ENCODE measurements around the gene AMPD3.

Gene AMPD3

DNA sequence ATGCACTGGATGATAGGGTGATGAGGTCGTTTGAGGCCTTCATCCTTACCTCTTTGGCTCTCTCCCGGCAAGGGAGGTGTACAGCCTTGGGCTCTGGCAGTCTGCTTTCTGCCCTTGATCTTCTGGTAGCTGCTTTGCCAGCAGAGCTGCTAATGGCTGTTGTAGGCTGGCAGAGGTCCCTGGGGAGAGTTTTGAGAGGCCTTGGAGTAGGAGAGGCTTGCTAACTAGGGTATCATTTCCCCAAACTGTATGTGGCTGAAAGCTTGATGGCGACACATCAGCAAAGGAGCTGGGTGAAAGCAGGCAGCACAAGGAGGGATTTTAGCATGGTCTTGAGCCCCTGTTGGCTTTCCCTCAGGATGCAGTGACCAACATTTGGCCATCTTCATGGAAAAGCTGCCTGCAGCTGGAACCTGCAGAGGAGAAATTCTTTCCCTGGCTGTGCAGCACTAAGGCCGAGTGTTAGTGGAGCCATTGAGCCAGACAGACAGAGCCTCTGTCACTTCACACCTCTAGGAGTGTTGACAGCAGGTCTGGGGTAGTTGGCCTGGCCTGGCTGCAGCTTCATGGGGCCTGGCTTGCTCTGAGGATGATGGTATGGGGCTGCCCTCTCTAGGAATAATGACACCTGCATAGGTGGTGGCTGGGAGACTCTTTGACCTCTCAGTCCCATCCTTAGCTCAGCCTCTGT is 3.5 kb upstream of the AMPD3 start:
- H3K4me3 ChIP-seq: no peak overlapping the region
- DNase-seq (ENCODE audit: low read depth, low spot score): no peak

DNA sequence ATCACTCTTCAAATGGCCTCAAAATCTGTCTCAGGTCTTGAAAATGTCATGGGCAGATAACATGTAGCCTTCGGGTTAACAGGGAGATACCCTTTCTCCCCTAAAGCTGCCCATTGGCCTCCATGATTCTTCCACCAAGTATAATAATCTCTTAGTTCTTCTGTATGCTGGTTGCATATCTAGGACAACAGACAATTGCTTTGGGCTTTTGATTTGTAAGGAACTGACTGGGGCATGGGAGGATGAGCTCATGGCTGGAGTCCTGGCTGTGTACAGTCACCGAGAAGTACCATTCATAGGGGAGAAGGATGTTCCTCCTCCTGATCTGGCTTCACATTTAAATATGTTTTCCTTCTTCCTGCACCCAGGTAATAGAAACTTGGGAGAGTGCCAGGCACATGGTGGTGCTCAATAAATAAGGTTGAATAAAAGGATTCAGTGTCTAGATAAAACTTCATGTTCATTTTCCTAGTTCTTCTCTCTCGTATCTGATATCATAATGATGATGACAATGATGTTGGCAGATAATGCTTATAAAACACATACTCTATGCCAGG is 2.8 kb upstream of the AMPD3 start:
- DNase-seq (ENCODE audit: low read depth, low spot score): no peak
- H3K4me3 ChIP-seq: no peak overlapping the region
- TF ChIP-seq POLR2AphosphoS5 (IDR thresholded peaks at IDR 0.05; ENCODE audit: borderline replicate concordance, low read depth, low read length): no peak
- no peak for TF ChIP-seq FOXP2 (optimal IDR thresholded peaks at IDR 0.05; ENCODE audit: control extremely low read depth, extremely low read length, insufficient read depth)
- no peak for TF ChIP-seq EZH2 (IDR thresholded peaks at IDR 0.05)
- no peaks in the 10 kb centered on the region for H3K9me3 ChIP-seq (ENCODE audit: low read depth, low read length)
- no peak overlapping the region for H3K27ac ChIP-seq
- H3K9ac ChIP-seq (ENCODE audit: insufficient read length): no peak overlapping the region
- no peaks in the 10 kb centered on the region for H3K36me3 ChIP-seq (ENCODE audit: insufficient read depth, low read length)

More for the DNA sequence above, 3.5 kb upstream of the AMPD3 start:
- H3K27ac ChIP-seq: no peak overlapping the region
- no peaks in the 10 kb centered on the region for H3K9me3 ChIP-seq (ENCODE audit: low read depth, low read length)
- TF ChIP-seq EZH2 (IDR thresholded peaks at IDR 0.05) (no peak), POLR2AphosphoS5 (IDR thresholded peaks at IDR 0.05; ENCODE audit: borderline replicate concordance, low read depth, low read length) (no peak), FOXP2 (optimal IDR thresholded peaks at IDR 0.05; ENCODE audit: control extremely low read depth, extremely low read length, insufficient read depth) (no peak)
- no peaks in the 10 kb centered on the region for H3K36me3 ChIP-seq (ENCODE audit: insufficient read depth, low read length)
- no peak overlapping the region for H3K9ac ChIP-seq (ENCODE audit: insufficient read length)

DNA sequence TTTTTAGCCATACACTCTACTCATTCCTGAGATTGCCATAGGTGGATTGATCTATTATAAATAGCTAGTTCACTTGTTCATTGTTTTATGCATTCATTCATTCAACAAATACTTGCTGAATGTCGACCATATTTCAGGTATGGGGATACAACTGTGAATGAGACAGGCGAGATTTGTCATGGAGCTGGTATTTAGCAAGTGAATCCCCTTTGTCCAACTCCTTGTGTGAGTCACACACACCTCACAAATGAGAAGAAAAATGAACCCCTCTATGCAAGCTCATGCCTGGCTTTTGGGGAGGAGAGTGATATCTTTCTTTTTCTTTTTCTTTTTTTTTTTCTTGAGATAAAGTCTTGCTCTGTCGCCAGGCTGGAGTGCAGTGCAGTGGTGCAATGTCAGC is 1.8 kb upstream of the AMPD3 start:
- no peak overlapping the region for H3K4me3 ChIP-seq
- no peak overlapping the region for H3K27ac ChIP-seq
- DNase-seq (ENCODE audit: low read depth, low spot score): no peak
- no peaks in the 10 kb centered on the region for H3K9me3 ChIP-seq (ENCODE audit: low read depth, low read length)
- no peak overlapping the region for H3K9ac ChIP-seq (ENCODE audit: insufficient read length)
- no peaks in the 10 kb centered on the region for H3K36me3 ChIP-seq (ENCODE audit: insufficient read depth, low read length)
- TF ChIP-seq EZH2 (IDR thresholded peaks at IDR 0.05): no peak
- TF ChIP-seq POLR2AphosphoS5 (IDR thresholded peaks at IDR 0.05; ENCODE audit: borderline replicate concordance, low read depth, low read length): no peak
- TF ChIP-seq FOXP2 (optimal IDR thresholded peaks at IDR 0.05; ENCODE audit: control extremely low read depth, extremely low read length, insufficient read depth): no peak

DNA sequence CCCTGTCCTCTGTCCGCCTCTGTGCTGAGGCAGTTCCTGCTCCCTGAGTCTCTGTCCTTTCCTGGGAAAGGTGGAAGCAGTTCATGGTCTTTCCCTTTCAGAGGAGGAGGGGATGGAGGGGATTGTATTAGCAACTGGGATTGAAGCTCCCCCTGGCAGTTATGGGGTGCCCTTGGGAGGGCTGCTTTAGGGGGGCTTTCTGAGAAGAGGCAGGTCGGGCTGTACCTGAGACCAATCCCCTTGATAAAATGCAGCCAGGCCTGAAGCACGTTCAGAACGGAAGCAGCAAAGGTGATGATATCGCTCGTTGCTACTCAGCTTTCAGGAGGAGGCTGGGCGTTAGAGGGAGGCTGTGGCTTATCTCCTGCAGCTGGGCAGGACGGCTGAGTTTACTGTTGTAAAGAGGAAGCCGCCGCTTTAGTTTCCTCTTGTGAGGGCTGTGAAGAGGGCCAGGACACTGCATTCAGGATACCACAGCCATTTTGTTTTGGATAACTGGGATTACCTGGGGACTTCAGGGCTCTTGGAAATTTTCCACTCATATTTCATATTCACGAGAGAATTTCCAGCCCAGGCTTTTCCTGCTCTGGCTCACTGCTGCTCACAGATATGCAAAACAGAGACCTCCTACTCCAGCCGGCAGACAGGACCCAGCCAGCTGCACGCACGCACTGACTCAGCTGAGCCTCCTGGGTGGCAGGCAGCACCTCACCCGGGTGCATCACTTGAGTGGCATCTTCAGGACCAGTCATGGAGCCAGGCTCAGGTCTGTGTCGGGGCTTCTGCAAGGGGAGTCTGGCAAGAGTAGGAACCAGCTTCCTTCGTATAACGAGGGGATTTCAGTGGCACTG is 798 bp downstream of the AMPD3 start:
- H3K9ac ChIP-seq (ENCODE audit: insufficient read length): no peak overlapping the region
- TF ChIP-seq EZH2 (IDR thresholded peaks at IDR 0.05): no peak
- TF ChIP-seq FOXP2 (optimal IDR thresholded peaks at IDR 0.05; ENCODE audit: control extremely low read depth, extremely low read length, insufficient read depth): no peak
- TF ChIP-seq POLR2AphosphoS5 (IDR thresholded peaks at IDR 0.05; ENCODE audit: borderline replicate concordance, low read depth, low read length): no peak
- no peaks in the 10 kb centered on the region for H3K9me3 ChIP-seq (ENCODE audit: low read depth, low read length)
- H3K36me3 ChIP-seq (ENCODE audit: insufficient read depth, low read length): no peaks in the 10 kb centered on the region
- H3K27ac ChIP-seq: no peak overlapping the region
- no peak for DNase-seq (ENCODE audit: low read depth, low spot score)
- H3K4me3 ChIP-seq: no peak overlapping the region

DNA sequence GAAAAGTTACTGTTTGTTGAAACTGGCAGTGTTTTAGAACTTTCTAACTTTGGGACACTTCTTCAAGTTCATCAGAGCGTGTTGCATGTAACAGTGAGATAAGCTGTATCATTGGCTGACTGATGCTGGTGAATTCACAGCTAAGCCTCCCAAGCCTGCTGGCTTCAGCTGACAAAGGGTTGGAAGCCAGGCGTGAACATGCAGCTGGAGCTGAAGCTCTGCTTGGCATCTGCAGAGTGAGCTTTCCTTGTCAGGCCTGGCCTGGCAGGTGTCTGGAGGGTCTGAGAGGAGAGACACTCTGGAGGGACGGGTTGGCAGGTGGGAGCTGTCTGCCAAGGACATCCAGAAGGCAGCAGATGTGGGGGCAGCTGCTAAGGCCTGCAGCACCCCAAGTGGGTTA is 1.5 kb downstream of the AMPD3 start:
- no peak overlapping the region for H3K9ac ChIP-seq (ENCODE audit: insufficient read length)
- H3K36me3 ChIP-seq (ENCODE audit: insufficient read depth, low read length): no peaks in the 10 kb centered on the region
- TF ChIP-seq FOXP2 (optimal IDR thresholded peaks at IDR 0.05; ENCODE audit: control extremely low read depth, extremely low read length, insufficient read depth) (no peak), EZH2 (IDR thresholded peaks at IDR 0.05) (no peak), POLR2AphosphoS5 (IDR thresholded peaks at IDR 0.05; ENCODE audit: borderline replicate concordance, low read depth, low read length) (no peak)
- no peak overlapping the region for H3K27ac ChIP-seq
- no peaks in the 10 kb centered on the region for H3K9me3 ChIP-seq (ENCODE audit: low read depth, low read length)
- no peak overlapping the region for H3K4me3 ChIP-seq
- DNase-seq (ENCODE audit: low read depth, low spot score): no peak

DNA sequence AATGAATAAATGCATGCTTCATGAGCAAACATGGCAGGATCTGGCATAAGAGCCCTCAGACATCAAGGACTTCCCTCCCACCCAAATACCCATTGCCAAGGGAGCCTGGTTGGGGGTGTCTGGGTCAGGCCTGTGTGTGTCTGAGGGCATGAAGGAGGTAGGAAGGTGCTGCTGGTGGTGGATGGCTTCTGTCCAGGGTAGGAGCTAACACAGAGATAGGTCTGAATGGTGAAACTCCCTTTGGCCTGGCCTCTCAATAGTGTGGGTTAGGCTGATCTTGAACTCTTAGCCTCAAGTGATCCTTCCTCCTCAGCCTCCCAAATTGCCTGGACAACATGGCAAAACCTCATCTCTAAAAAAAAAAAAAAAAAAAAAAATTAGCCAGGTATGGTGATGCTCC is 2.8 kb downstream of the AMPD3 start:
- no peak overlapping the region for H3K9ac ChIP-seq (ENCODE audit: insufficient read length)
- H3K27ac ChIP-seq: no peak overlapping the region
- H3K4me3 ChIP-seq: no peak overlapping the region
- no peaks in the 10 kb centered on the region for H3K9me3 ChIP-seq (ENCODE audit: low read depth, low read length)
- no peaks in the 10 kb centered on the region for H3K36me3 ChIP-seq (ENCODE audit: insufficient read depth, low read length)
- DNase-seq (ENCODE audit: low read depth, low spot score): no peak
- TF ChIP-seq EZH2 (IDR thresholded peaks at IDR 0.05): no peak
- no peak for TF ChIP-seq POLR2AphosphoS5 (IDR thresholded peaks at IDR 0.05; ENCODE audit: borderline replicate concordance, low read depth, low read length)
- no peak for TF ChIP-seq FOXP2 (optimal IDR thresholded peaks at IDR 0.05; ENCODE audit: control extremely low read depth, extremely low read length, insufficient read depth)

DNA sequence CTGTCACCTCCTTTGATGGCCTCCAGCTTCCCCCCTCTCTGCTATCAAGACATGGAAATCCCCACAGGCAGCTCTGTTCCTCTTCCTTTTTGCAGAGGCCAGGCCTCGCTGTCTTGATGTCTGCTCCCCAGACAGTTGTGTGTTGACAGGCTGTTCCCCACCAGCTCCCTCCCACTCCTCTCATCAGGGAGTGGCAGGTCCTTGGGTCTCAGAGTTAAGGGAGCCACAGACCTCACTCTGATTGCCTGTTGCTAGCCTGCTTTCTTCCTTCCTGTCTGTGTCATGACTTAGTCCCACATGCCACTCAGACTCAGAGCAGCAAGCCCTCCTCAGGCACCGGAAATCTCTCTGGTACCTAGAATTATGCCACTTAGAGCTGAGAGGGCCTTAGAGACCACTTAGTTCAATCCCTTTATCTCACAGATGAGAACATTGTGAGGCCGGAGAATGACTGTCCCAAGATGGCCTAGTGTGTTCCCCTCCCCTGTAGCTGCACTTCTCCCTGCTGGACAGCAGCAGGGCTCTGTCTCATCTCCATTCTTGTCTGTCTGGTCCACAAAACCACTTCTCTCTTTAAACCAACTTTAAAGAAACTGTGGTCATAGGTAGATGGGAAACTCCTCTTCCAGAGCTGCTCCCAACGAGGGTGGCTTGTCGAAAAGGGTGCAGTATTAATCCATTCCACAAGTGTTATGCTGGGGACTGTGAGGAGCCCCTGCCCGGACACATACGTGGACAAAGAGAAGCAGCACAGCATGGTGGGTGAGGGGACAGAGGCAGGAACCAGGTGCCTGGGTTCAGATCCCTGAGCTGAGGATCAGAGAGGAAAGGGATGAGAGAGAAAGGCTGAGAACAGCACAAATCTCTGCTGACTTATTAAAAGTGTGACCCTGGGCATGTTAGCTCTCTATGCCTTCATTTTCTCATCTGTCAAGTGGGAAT is 4.2 kb downstream of the AMPD3 start:
- Histone ChIP-seq H3K27ac (no peak overlapping the region), H3K4me3 (no peak overlapping the region), H3K9me3 (ENCODE audit: low read depth, low read length) (no peaks in the 10 kb centered on the region), H3K36me3 (ENCODE audit: insufficient read depth, low read length) (no peaks in the 10 kb centered on the region), H3K9ac (ENCODE audit: insufficient read length) (no peak overlapping the region)
- no peak for DNase-seq (ENCODE audit: low read depth, low spot score)
- no peak for TF ChIP-seq EZH2 (IDR thresholded peaks at IDR 0.05)
- no peak for TF ChIP-seq POLR2AphosphoS5 (IDR thresholded peaks at IDR 0.05; ENCODE audit: borderline replicate concordance, low read depth, low read length)
- TF ChIP-seq FOXP2 (optimal IDR thresholded peaks at IDR 0.05; ENCODE audit: control extremely low read depth, extremely low read length, insufficient read depth): no peak
